ENCODE measurements around the gene ESPN. TPM values are rescaled to one million over a fixed set of nuclear protein-coding genes. Genes with fewer than 3 reads are reported as not detected.

The ESPN gene
- total RNA-seq, 1 donor from 2014 or later: 14.4 TPM

Small RNAs within 50 kb of the gene (microRNA-seq; reads per million reads assigned to microRNA genes)
- gene MIR4252: not detected

Other genes starting within 250 kb of the ESPN start
- gene CHD5, start 244.5 kb upstream of the ESPN start, total RNA-seq: 0.09 TPM
- 354 TPM for gene RPL22, start 225.2 kb upstream of the ESPN start, total RNA-seq
- 26.9 TPM for gene RNF207, start 218.7 kb upstream of the ESPN start, total RNA-seq
- gene ICMT, start 188.8 kb upstream of the ESPN start, total RNA-seq: 41.9 TPM
- gene HES3, start 180.6 kb upstream of the ESPN start, total RNA-seq: not detected
- 10.6 TPM for gene GPR153, start 163.7 kb upstream of the ESPN start, total RNA-seq
- gene ACOT7, start 31.0 kb upstream of the ESPN start, total RNA-seq: 11.9 TPM
- not detected for gene HES2, start 4.9 kb upstream of the ESPN start, total RNA-seq
- gene TNFRSF25, start 41.4 kb downstream of the ESPN start, total RNA-seq: 52.0 TPM
- 77.7 TPM for gene PLEKHG5, start 66.9 kb downstream of the ESPN start, total RNA-seq
- 26.0 TPM for gene NOL9, start 129.7 kb downstream of the ESPN start, total RNA-seq
- gene TAS1R1, start 130.5 kb downstream of the ESPN start, total RNA-seq: not detected
- 28.9 TPM for gene ZBTB48, start 155.2 kb downstream of the ESPN start, total RNA-seq
- gene KLHL21, start 178.1 kb downstream of the ESPN start, total RNA-seq: 31.4 TPM
- 19.3 TPM for gene PHF13, start 189.0 kb downstream of the ESPN start, total RNA-seq
- gene THAP3, start 200.1 kb downstream of the ESPN start, total RNA-seq: 20.4 TPM

Measured in sciatic nerve (tissue), 1 donor.